Activated CD8-positive, alpha-beta memory T cell treated with anti-CD3 and anti-CD28 coated beads, Interleukin-2, amount 50 U/mL, for 48 hours (primary cell): ENCODE results near the gene RARG.
"Not testable (repeated sequence)": the region's sequence is repeated elsewhere in the genome, so short reads cannot be mapped to it uniquely, and the experiment has no call there.

Source experiments
- DNase-seq: peaks from one replicate; pipeline ENCODE4 v3.0.0-alpha.2; 2020

RARG gene

DNA sequence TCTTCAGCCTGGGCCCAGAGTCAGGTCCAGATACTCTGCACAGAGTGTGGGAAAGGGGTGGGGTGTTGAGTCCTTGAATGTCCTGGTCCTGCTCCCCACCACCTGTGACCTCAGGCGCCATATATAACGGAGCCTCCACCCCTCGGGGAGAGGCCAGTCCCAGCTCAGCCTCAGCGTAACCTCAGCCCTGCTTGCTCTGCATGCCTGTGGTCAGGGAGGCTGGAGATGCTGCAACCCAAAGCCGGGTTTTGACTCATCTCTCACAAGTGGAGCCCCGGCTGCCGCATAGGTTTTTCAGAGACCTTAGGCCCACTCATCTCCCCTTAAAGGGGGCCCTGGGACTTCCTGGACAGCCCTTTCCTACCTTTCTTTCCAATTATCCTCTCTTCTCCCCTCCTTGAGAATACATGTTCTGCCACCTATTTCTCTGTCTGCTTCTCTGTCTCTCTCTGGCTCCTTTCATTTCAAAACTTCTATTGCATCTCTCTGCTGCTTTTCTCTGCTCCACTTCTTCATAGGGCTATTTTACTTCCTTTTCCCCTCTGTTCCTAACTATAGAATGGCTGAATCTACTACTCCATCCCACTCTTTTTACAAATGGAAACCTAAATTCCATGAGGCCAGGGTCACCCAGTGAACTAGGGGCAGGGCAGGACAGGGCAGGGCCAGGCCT is 26.1 kb downstream of the RARG start:
- DNase-seq: peak; percentile 88

DNA sequence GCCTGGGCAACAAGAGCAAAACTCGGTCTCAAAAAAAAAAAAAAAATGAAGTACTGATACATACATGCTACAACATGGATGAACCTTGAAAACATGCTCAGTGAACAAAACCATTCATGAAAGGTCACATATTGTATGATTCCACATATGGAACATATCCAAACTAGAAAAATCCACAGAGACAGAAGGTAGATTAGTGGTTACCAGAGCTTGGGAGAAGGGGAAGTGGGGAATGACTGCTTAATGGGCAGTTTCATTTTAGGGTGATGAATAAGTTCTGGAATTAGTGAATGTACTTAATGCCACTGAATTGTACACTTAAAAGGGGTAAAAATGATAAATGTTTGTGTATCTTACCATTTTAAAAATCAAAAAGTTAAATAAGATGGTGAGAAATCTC is 27.7 kb downstream of the RARG start:
- DNase-seq: no peak

DNA sequence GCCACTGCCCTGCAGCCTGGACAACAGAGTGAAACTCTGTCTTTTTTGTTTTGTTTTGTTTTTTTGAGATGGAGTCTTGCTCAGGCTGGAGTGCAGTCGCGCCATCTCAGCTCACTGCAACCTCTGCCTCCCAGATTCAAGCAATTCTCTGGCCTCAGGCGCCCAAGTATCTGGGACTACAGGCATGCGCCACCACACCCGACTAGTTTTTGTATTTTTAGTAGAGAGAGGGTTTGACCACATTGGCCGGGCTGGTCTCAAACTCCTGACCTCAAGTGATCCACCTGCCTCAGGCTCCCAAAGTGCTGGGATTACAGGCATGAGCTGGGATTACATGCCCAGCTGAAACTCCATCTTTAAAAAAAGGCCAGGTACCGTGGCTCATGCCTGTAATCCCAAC is 29.7 kb downstream of the RARG start:
- not testable (repeated sequence) for DNase-seq

DNA sequence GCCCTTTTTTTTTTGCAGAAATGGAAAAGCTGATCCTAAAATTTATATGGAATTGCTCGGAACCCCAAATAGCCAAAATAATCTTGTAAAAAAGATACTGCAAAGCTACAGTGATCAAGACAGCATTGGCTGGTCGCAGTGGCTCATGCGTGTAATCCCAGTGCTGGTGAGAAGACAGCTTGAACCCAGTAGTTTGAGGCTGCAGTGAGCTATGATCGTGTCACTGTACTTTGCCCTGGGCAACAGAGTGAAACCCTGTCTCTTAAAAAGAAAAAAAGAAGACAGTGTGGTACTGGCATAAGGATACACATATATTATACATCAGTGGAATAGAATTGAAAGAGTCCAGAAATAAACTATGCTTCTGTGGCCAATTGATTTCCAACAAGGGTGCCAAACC is 30.4 kb downstream of the RARG start:
- no peak for DNase-seq

DNA sequence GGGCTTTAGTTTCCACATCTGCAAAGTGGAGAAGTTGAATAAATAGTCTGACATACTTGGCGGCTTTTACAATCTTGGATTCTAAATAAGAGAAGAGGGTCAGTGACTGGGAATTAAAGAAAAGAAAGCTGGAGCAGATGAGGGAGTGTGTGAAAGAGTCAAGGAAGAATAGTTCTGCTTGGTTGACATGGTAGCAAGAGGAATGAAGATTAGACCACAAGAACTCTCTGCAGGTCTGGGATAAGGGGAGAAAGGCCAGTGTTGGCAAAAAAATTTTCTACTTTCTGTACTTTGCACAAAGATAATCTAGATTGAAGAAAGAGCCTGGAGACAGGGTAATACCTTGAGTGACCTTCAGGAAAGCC is 30.9 kb downstream of the RARG start:
- DNase-seq: no peak

DNA sequence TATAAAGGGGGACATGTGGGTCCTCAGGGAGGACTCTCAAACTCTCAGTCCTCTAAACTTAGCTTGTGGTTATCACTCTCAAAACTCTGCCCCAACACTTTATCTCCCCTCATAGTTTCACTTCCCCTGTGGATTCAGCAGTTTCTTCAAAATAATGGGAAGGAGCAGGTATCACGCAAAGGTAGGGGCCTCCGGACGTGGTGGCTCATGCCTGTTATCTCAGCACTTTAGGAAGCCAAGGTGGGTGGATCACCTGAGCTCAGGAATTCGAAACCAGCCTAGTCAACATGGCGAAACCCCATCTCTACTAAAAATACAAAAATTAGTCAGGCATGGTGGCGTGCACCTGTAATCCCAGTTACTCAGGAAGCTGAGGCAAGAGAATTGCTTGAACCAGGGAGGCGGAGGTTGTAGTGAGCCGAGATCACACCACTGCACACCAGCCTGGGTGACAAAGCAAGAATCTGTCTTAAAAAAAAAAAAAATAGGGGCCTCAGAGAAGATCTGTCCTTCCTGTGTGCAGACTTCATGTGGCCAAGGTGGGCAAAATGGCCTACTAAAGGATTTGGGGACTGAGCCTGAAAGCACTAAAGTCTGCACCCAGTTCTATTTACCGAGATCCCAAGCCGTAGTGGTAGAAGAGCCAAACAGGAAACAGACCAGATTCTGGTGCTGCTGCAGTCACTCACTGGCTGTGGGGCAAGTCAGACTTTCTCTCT is 31.4 kb downstream of the RARG start:
- no peak for DNase-seq

DNA sequence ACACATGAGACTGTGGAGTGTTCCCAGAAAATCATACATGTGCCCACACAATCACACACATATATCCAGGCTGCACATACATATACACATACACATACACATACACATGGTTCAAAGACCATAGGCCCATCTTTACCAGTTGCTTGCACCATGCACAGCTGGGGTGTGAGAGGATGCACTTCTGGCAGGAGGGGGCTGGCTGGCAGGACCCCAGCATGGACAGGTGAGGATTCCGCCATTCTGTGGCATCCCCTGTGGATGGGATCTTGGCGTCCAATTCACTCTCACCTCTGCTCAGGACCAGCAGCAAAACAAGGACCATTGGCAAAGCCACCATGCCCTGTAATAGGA is 31.9 kb downstream of the RARG start:
- no peak for DNase-seq

DNA sequence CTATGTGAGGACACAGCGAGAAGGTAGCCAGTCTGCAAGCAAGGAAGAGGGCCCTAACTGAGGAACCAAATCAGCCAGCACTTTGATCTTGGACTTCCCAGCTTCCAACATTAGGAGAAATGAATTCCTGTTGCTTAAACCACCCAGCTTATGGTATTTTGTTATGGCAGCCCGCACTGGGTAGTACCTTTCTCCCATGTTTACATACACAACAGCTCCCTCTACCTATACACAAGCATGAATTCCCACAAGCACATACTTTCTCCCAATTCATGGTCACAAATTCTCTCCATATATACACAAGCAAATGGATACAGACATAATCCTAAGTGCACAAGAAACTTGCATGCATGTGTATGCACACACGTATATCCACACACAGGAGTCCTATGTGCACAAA is 32.3 kb downstream of the RARG start:
- DNase-seq: no peak

DNA sequence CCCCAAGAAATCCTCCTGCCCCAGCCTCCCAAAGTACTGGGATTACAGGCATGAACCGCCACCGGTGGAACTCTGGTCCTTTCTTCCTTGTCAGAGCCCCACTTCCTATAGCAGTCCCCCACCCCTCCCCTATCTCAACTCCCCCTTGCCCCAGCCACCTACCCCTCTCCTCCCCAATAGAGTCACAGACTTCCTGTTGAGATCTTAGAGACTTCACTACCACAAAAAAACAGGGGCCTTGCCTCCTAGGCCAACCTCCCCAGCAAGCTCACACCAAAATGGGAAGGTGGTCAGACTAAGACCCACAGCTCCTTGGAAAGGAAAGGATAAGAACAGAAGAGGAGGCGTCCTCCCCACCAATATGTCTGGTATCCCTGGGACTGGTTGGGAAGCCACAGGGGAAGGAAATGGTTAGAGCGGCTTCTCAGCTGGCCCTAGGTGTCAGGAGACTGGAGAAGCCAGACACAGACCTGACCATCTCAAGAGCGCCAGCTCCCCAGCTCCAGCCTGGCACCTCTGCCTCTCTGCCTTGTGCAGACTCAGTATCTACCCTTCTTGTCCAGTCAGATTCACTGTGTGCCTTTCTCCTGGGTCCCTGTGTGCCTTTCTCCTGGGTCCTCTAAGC is 33.4 kb downstream of the RARG start:
- no peak for DNase-seq

DNA sequence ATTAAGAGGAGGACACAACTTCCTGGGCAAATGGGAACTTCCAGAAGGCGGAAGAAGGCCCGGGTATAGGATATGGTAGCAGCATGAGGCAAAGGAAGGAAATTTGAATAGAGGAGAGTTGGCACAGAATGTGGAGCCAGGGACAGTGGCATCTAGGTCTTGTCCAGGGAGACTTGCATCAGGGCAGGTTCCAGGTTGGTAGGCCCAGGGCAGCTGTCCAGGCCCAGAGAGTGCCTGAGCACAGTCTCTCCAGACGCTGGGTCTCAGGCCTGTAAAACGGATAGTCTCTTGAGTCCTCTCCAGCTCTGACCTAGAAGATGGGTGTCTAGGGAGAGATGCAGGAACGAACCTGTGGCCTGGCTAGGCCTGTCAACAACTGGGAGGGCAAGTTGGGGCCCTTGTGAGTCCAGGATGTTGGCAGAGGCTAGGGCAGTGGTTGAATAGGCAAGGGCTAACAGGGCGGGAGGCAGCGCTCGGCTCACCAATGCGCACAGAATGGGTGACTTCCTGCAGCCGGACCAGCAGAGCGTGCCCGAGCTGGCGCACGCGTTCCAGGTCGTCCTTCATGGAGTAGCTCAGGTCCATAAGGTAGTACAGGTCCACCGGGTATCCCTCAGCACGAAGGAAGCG is 34.9 kb downstream of the RARG start:
- no peak for DNase-seq

DNA sequence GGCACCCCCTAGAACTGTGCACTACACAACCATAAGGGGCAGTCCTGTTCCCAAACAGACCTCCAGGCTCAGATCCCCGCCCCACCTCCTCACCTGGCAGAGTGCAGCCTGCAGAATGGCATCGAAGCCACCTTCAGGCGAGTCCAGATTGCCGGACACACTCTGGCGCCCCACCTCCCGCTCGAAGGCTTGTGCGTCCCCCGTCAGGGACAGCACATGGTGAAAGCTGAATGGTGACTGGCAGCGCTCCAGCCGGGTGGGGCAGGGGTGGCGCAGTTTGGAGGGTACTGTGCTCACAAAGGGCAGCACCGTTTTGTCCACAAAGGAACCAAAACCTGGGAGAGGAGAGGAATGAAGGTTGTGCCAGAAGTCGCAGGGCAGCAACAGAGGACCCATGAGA is 35.5 kb downstream of the RARG start:
- DNase-seq: no peak

DNA sequence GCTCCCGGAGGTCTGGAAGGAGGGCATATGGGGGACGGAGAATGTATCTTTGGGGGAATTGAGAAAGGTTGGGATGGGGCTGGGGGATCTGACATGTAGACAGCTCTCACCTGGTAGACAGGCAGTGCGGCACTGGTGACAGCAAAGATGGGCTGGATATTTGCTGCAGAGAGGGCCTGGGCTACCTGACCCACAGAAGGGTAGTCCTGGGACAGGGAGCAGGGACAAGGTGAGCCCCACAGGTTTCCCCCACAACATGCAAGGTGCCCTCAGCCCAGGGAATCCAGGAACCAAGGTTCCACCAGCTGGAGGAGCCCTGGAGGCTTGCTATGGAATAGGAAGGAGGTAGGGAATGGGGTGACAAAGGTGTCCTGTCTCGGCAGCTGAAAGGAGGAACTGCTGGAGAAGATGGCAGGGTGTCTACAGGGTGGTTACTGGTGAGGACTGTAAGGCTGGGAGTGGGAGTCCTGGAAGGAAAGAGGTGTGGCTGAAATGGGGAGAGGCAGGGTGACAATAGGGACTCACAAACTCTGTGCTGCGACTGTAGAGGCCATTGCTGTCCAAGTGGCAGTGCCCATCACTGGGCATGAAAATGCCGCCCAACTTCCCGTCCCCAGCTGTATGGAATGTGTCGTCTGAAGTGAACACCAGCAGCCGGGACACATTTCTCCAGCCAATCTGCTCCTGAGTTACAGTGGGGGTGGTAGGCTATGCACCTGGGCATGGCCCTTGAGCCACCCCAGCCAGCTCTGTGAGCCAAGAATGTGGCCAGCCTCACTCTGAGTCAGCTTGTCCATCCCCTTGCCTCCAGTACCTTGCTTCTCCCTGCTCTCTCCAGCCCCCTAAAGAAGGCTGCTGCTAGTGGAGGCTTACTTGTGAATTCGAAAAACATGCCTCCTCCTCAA is 36.2 kb downstream of the RARG start:
- no peak for DNase-seq

DNA sequence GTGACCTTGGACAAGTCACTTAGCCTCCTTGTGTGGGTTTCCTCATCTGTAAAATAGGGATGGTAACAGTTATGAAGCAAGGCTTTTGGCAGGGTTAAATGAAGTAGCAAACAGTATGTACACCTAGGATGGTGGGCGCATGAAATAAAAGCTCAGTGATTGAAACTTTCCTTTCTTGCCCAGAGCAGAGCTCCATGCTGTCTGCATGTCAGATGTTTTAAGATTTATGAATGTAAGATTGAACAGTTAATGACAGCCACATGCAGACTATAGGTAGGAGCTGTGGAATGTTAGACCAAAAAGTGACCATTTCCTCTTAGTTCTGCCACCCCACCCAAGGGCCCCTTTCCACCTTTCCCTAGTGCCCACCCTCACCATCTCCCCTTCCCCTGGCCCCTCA is 37.0 kb downstream of the RARG start:
- DNase-seq: no peak

DNA sequence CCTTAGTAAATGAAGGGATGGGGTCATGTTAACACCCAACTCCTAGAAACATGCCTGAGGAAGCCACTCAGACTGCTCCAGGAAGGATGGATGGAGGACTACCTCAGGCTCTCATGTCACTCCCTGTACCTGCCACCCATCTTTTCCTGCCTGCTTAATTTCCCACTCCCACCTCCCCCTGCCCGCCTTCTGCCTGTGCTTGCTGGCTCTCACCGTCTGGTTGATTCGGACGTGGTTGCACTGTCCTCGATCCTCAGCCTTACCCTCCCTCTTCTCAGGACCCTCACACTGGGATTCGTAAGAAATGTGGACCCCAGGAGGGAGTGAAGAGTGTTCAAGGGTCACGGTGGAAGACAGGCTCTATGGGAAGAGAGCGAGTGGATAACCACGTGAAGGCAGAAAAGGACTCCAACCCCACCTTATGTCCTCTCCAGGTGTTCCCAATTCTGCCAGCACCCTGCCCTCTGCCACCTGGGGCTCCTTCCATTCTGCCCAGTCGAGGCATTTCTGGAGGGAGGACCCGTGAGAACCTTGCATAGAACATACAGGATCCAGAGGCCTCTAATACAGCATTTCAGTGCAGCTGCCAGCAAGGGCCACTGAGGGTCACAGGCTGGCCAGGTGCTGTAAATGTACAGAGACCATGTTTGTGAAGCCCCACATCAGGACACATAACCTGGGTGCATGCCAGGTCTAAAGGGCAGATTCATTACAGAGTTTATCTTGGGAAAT is 37.9 kb downstream of the RARG start:
- no peak for DNase-seq

DNA sequence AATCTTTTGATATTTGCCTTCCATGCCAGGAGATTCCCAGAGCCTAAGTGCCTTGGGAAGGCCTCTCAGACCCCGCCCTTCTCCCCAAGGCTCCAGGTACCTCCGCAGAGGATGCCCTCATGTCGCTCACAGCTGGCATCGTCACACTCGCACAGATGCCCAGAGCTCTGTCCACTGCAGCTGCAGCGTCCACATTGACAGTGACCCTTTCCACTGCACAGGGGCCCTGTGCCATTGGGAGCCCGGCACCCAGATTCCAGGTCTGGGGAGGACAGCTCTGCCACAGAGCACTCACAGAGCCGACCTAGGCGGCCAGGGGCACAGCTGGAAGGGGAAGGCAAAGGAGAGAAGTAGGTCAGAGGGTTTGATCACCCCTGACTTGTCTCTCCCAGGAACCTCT is 39.0 kb downstream of the RARG start:
- no peak for DNase-seq

DNA sequence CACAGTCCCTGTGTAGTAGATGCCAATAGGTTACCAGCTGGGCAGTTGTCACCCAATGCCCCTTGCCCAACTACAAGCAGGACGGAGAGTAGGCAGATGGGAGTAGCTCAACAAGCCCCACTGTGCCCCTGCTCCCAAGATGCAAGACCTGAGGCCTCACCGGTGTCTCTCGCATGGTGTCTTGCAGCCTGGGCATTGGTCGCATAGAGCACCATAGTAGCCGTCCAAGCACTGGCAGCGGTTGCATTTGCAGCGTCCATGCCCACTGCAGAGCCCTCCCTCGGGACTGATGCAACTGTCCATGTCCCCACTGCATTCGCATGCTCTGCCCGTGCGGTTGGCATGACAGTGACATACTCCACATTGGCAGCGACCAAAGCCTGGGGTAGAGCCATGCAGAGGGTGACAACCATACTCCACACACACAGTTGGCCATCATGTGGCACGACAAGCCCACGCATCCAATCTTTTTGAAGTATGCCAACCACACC is 39.4 kb downstream of the RARG start:
- no peak for DNase-seq

DNA sequence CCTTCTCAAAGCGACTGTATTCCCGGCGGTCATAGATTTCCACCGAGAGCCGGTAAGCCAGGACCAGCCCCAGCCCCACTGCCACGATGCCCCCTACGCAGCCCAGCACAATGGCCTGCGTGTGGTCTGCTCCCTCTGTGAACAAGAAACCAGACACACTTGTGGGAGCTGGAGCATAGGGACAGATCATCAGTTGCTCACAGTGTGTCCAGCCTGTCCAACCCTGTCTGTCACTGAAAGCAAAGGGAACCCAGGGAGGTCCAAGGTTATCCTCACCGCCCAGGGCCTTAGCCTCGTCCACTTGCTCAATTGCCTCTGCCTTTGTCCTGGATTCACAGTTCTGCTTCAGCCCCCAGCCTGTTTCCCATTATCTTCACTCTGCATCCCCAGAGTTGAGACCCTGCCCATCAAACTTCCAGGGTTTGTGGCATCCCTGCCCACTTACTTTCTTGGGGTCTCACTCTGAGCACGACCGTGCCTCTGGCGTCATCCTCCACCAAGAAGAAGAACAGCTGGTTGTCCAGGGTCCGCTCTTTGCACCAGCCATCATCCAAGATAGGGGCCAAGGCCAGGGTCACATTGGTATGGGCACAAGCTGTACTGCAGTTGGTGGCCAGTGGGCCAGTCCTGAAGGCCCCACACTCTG is 40.0 kb downstream of the RARG start:
- DNase-seq: no peak

DNA sequence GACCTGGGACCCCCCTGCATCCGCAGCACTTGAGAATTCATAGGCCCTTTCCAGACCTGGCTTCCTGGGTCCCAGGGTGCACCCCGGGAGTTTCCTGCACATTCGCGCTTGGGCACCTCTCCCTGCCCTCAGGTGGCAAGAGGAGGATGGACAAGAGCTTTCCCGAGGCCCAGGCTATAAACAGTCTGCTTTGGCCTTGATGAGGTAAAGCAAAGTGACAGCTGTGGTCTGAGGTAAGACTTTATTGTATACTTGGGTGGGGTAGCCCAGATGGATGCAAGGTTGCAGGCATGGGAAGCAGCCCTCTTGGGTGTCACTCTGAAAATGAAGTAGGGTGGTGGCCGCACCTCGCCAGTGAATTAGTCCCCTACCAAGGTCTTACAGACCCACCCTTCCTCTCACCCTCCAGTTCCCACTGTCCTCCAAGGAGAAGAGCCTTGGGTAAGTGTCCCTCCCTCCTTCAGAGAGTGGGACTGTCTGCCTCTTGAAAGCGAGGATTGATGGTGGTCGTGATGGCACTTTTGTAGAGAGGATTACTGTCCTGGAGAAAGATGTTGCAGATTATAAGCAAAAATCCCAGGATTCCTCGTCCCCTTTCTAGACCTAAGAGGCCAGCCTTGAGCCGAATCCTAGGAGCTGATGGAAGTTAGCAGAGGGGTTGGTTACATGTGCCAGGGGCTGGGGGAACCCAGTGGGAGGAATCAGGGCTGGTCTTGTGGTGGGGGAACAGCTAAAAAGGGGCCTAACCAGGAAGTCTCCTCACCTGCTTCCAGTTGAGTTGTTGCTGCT is 40.7 kb downstream of the RARG start:
- DNase-seq: no peak

DNA sequence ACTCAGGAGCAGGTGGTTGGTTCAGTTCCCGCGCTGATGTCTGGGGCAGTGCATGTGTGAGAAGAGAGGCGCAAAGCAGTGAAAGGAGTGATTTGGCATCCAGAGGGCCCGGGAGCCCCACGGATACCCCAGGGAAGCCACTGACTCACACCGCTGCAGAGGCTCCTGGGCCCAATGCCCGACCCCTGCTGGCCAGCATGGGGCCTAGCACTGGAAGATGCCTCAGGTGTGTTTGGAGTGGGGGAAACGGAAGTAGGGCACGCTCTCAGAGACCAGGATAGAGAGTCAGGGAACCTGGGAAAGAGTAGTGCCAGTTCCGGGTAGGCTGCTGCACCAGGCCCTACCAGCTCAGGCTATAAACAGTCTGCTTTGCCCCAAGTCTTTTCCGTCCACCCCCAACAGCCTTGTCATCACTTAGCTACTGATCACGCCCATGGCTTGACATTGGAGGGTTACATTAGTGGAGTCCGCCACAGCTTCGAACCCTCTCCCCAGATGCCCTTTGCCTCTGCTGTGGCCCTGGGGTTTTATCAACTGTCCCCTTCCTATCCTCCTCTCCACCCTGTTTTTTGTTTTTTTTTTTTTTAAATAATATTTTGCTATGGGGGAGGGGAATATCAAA is 41.8 kb downstream of the RARG start:
- peak; percentile 77 for DNase-seq
